Body of pancreas (tissue), 4 donors: ENCODE data around the gene COL4A6.

Experiments used
- POLR2A ChIP-seq, 3 donors: fragments of 450-650 bp; IDR thresholded peaks; one replicate each; pipeline ENCODE4 v1.6.1; 2016; ENCODE audit warnings: antibody characterized with exemption in 3 of 3, mild to moderate bottlenecking in 2 of 3
- TF ChIP-seq, protein P1 (sequence below), 7 experiments: fragments of 450-650 bp in 4 of 7; fragments of 200-600 bp in 3 of 7; sonication (generic) in 3 of 7; IDR thresholded peaks; one replicate each; pipeline ENCODE4 v1.5.1; 2016 to 2019; ENCODE audit warnings: antibody characterized with exemption in 7 of 7

DNA sequence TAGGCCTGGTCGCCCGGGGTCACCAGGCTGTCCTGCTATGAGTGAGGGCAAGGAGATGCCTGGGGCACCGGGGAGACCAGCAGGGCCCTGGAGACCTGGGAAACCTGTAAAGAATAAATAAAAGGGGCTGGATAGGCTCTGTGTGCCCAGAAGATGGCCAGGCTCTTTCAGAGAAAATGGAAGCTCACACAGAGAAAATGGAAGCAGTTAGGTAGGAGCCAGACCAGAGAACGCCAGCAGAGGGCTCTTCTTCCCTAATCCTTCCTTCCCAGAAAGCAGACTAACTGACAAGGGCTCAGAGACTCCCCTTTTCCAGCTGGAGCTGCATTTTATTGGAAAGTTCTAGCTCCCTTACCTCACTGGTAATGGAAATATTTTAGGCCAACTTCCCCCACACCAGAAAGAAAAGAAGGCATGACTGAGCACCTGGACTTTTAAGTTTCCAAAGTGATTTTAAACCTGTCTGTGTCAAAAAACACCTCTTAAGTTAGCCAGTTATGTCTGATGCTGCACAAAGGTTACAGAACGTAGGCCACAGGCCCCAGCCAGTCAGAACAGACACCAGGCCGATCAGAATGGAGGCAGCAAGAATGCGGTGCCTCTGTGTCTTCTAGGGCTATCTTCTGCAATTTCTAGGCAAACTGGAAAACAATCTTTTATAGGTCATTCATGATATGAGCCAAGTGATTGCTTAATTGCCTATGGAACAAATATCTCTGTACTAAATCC lies 272.7 kb downstream of the COL4A6 start:
- TF ChIP-seq POLR2A (IDR thresholded peaks at IDR 0.05): no peak
- TF ChIP-seq, protein P1, sequence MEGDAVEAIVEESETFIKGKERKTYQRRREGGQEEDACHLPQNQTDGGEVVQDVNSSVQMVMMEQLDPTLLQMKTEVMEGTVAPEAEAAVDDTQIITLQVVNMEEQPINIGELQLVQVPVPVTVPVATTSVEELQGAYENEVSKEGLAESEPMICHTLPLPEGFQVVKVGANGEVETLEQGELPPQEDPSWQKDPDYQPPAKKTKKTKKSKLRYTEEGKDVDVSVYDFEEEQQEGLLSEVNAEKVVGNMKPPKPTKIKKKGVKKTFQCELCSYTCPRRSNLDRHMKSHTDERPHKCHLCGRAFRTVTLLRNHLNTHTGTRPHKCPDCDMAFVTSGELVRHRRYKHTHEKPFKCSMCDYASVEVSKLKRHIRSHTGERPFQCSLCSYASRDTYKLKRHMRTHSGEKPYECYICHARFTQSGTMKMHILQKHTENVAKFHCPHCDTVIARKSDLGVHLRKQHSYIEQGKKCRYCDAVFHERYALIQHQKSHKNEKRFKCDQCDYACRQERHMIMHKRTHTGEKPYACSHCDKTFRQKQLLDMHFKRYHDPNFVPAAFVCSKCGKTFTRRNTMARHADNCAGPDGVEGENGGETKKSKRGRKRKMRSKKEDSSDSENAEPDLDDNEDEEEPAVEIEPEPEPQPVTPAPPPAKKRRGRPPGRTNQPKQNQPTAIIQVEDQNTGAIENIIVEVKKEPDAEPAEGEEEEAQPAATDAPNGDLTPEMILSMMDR (IDR thresholded peaks at IDR 0.05): peak in 2 of 7 experiments; percentile 6 to 26
